Measurements from ENCODE around the gene SRL.

DNA sequence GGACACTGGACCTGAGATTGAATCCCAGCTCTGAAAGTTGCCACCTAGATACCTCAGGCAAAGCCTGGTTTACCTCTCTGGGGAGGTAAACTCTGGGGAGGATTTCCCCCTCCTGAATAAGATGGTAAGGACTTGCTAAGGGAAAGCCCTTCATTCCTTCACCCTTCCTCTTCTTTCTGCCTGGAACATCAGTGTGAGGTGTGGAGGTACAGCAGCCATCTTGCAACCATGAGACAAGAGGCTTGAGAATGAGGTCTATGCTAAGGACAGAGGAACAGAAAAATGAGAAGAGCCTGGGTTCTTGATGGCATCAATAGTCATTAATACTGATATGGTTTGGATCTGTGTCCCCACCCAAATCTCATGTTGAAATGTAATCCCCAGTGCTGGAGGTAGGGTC lies 101.9 kb downstream of the SRL start:
- TF ChIP-seq, protein P1, sequence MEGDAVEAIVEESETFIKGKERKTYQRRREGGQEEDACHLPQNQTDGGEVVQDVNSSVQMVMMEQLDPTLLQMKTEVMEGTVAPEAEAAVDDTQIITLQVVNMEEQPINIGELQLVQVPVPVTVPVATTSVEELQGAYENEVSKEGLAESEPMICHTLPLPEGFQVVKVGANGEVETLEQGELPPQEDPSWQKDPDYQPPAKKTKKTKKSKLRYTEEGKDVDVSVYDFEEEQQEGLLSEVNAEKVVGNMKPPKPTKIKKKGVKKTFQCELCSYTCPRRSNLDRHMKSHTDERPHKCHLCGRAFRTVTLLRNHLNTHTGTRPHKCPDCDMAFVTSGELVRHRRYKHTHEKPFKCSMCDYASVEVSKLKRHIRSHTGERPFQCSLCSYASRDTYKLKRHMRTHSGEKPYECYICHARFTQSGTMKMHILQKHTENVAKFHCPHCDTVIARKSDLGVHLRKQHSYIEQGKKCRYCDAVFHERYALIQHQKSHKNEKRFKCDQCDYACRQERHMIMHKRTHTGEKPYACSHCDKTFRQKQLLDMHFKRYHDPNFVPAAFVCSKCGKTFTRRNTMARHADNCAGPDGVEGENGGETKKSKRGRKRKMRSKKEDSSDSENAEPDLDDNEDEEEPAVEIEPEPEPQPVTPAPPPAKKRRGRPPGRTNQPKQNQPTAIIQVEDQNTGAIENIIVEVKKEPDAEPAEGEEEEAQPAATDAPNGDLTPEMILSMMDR (IDR thresholded peaks at IDR 0.05), result no peak
- no peak for TF ChIP-seq POLR2A (IDR thresholded peaks at IDR 0.05)

All from heart left ventricle (tissue), 13 donors.